ENCODE measurements around the gene HSPG2.

DNA sequence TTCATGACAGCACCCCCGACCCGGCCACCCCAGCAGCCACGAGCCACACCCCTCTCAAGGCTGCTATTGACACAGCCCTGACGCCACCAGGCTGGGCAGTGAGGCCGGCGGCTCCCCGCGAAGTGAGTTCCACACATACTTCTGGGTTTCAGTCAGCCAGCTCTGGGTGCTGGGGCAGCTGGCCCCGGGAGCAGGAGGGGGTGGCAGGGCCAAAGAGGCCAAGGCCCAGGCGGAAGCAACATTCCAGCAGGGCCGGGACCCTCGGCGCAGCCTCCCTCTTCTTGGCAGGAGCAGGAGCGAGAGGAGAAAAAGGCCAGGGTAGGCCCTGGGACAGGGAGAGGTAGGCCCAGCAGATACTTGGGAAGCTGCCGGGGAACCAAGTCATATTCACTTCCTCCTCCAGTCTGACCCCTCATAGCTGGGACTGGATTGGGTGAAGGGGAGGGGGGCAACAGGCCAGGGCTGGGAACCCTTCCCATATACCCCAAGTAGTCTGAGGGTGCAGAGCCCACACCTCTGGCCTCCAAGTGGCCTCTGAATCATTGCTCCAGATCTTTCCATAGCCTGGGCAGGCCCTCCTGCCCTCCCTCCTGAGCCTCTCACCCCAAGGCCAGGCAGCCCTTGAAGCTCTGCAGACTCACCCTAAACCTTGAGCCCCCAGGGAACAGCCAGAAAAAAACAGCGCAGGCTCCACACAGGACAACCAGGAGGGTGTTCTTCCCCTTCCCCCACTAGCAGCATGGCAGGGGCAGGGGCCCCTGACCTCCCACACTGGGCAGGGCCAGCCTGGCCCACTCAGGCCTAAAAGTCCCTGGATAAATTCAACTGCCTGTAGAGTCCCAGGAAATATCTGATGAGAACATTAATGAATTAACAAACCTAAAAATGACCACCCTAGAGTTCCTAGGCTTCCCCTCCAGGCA, 5.7 kb downstream of the HSPG2 start:
- TF ChIP-seq TCF7L2 (IDR thresholded peaks at IDR 0.05; ENCODE audit: low read depth, low read length) (no peak), POLR2AphosphoS5 (IDR thresholded peaks at IDR 0.05; ENCODE audit: low read depth, low read length) (0 out of 2 replicates have a peak, but pooled peaks have one; percentile 32)
- TF ChIP-seq, protein P1, sequence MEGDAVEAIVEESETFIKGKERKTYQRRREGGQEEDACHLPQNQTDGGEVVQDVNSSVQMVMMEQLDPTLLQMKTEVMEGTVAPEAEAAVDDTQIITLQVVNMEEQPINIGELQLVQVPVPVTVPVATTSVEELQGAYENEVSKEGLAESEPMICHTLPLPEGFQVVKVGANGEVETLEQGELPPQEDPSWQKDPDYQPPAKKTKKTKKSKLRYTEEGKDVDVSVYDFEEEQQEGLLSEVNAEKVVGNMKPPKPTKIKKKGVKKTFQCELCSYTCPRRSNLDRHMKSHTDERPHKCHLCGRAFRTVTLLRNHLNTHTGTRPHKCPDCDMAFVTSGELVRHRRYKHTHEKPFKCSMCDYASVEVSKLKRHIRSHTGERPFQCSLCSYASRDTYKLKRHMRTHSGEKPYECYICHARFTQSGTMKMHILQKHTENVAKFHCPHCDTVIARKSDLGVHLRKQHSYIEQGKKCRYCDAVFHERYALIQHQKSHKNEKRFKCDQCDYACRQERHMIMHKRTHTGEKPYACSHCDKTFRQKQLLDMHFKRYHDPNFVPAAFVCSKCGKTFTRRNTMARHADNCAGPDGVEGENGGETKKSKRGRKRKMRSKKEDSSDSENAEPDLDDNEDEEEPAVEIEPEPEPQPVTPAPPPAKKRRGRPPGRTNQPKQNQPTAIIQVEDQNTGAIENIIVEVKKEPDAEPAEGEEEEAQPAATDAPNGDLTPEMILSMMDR (IDR thresholded peaks at IDR 0.05): no peak
- TF ChIP-seq, protein P2, sequence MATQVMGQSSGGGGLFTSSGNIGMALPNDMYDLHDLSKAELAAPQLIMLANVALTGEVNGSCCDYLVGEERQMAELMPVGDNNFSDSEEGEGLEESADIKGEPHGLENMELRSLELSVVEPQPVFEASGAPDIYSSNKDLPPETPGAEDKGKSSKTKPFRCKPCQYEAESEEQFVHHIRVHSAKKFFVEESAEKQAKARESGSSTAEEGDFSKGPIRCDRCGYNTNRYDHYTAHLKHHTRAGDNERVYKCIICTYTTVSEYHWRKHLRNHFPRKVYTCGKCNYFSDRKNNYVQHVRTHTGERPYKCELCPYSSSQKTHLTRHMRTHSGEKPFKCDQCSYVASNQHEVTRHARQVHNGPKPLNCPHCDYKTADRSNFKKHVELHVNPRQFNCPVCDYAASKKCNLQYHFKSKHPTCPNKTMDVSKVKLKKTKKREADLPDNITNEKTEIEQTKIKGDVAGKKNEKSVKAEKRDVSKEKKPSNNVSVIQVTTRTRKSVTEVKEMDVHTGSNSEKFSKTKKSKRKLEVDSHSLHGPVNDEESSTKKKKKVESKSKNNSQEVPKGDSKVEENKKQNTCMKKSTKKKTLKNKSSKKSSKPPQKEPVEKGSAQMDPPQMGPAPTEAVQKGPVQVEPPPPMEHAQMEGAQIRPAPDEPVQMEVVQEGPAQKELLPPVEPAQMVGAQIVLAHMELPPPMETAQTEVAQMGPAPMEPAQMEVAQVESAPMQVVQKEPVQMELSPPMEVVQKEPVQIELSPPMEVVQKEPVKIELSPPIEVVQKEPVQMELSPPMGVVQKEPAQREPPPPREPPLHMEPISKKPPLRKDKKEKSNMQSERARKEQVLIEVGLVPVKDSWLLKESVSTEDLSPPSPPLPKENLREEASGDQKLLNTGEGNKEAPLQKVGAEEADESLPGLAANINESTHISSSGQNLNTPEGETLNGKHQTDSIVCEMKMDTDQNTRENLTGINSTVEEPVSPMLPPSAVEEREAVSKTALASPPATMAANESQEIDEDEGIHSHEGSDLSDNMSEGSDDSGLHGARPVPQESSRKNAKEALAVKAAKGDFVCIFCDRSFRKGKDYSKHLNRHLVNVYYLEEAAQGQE (IDR thresholded peaks at IDR 0.05; ENCODE audit: insufficient read depth in 1 of 2, low read depth in 2 of 2, low read length in 1 of 2): no peak

All from Panc1 (cell line).